Naive thymus-derived CD4-positive, alpha-beta T cell (primary cell): ENCODE results near the gene KRT81. TPM values are rescaled to one million over a fixed set of nuclear protein-coding genes. Genes with fewer than 3 reads are reported as not detected.
"Not testable (repeated sequence)": the region's sequence is repeated elsewhere in the genome, so short reads cannot be mapped to it uniquely, and the experiment has no call there.

Source experiments
- ATAC-seq: fragments of 150-1000 bp; cut with Tn5 transposase; 2 replicates; pipeline ENCODE4 v1.10.0; 2021; ENCODE audit warnings: mild to moderate bottlenecking, moderate library complexity
- CTCF ChIA-PET: fragments of 350-600 bp; sonication (Branson Sonifier 250); formaldehyde crosslinking; loops from one replicate; lab custom pipeline; 2021; ENCODE audit warnings: antibody characterized with exemption; lab: Charles Lee
- POLR2A ChIA-PET: fragments of 350-600 bp; sonication (Branson Sonifier 250); formaldehyde crosslinking; loops from one replicate; lab custom pipeline; 2021; ENCODE audit warnings: antibody characterized with exemption, inconsistent platforms; lab: Charles Lee
- DNase-seq, 9 donors: peaks; one replicate each; pipeline versions ENCODE4 v3.0.0 to v3.0.0-alpha.2; 2020 to 2022; ENCODE audit warnings: mixed read lengths in 1 of 9
- H3K27ac ChIP-seq: one replicate; pipeline ENCODE4 v1.7.0; 2013; ENCODE audit warnings: mild to moderate bottlenecking, low read depth, low read length, moderate library complexity
- H3K27me3 ChIP-seq, 2 donors: one replicate each; pipeline ENCODE4 v1.7.0; 2013; ENCODE audit warnings: low read length in 2 of 2, mild to moderate bottlenecking in 2 of 2, moderate library complexity in 2 of 2; ENCODE audit not compliant: control insufficient read depth in 2 of 2, insufficient read depth in 2 of 2
- H3K36me3 ChIP-seq, 3 experiments: 1 replicate in 2 of 3; 2 replicates in 1 of 3; pipeline ENCODE4 v1.7.0; 2013; ENCODE audit warnings: low read length in 3 of 3, mild to moderate bottlenecking in 3 of 3, moderate library complexity in 1 of 3; ENCODE audit not compliant: insufficient read depth in 3 of 3, control insufficient read depth in 2 of 3
- H3K4me1 ChIP-seq, 2 donors: one replicate each; pipeline ENCODE4 v1.7.0; 2013; ENCODE audit warnings: low read length in 2 of 2, mild to moderate bottlenecking in 2 of 2, moderate library complexity in 1 of 2; ENCODE audit not compliant: control insufficient read depth in 2 of 2, insufficient read depth in 2 of 2
- H3K4me3 ChIP-seq: 2 replicates; pipeline ENCODE4 v1.7.0; 2013; ENCODE audit warnings: mild to moderate bottlenecking, low read length
- H3K9me3 ChIP-seq, 3 experiments: 1 replicate in 2 of 3; 2 replicates in 1 of 3; pipeline ENCODE4 v1.7.0; 2013; ENCODE audit warnings: low read length in 3 of 3; ENCODE audit not compliant: control insufficient read depth in 2 of 3
- H3K27ac Mint-ChIP-seq, 9 donors: one replicate each; pipeline ENCODE4 v1.8.0; 2020 to 2022; ENCODE audit warnings: mixed read lengths in 9 of 9, mild to moderate bottlenecking in 8 of 9, moderate library complexity in 5 of 9, inconsistent platforms in 2 of 9
- H3K27me3 Mint-ChIP-seq, 5 donors: one replicate each; pipeline ENCODE4 v1.8.0; 2021 to 2022; ENCODE audit warnings: mixed read lengths in 5 of 5, mild to moderate bottlenecking in 1 of 5
- H3K36me3 Mint-ChIP-seq, 5 donors: one replicate each; pipeline ENCODE4 v1.8.0; 2020 to 2022; ENCODE audit warnings: mixed read lengths in 5 of 5, mild to moderate bottlenecking in 3 of 5, inconsistent platforms in 1 of 5
- H3K4me1 Mint-ChIP-seq, 7 donors: one replicate each; pipeline ENCODE4 v1.8.0; 2020 to 2022; ENCODE audit warnings: mixed read lengths in 7 of 7, mild to moderate bottlenecking in 3 of 7, inconsistent platforms in 1 of 7
- H3K4me3 Mint-ChIP-seq, 10 donors: one replicate each; pipeline ENCODE4 v1.8.0; 2020 to 2022; ENCODE audit warnings: mild to moderate bottlenecking in 10 of 10, mixed read lengths in 10 of 10, moderate library complexity in 6 of 10, inconsistent platforms in 2 of 10
- H3K9me3 Mint-ChIP-seq, 11 donors: one replicate each; pipeline ENCODE4 v1.8.0; 2020 to 2022; ENCODE audit warnings: mixed read lengths in 11 of 11, mild to moderate bottlenecking in 4 of 11, inconsistent platforms in 1 of 11, moderate library complexity in 1 of 11
- intact Hi-C, 2 donors: fragments of 100-400 bp; cut with micrococcal nuclease; formaldehyde crosslinking; loops; one replicate each; pipeline ENCODE4 v1.15.1; 2023
- polyA plus RNA-seq, 2 donors: library from polyadenylated mRNA; unstranded; fragments of 300-500 nt; fragmentation: Illumina TruSeq; gene quantifications; one replicate each; pipeline ENCODE4 v1.2.3, GENCODE V29; 2021
- total RNA-seq, 6 experiments: library from RNA in 5 of 6; stranded (reverse) in 5 of 6; gene quantifications; 1 replicate in 5 of 6; 2 replicates in 1 of 6; pipeline ENCODE4 v1.2.3 and lab custom pipeline; 2021 to 2026

Gene KRT81
- total and polyA plus RNA-seq, 7 experiments from 2014 or later: 0.15 to 0.21 TPM; not detected in 5

- POLR2A ChIA-PET: no interaction called here
- Mint-ChIP-seq H3K4me3 (peak overlapping the region in 8 of 10 donors; percentile 8 to 78 (median 51)), H3K27ac (no peak overlapping the region), H3K27me3 (peaks cover 39 to 78% (median 53%) of the 10 kb centered on the region in 5 donors), H3K36me3 (peaks cover 0 to 5% (median 0%) of the 10 kb centered on the region in 5 donors), H3K4me1 (peaks cover 11 to 31% (median 15%) of the 10 kb centered on the region in 7 donors), H3K9me3 (no peaks in the 10 kb centered on the region)
- no peaks in the 10 kb centered on the region for H3K4me1 ChIP-seq
- DNase-seq (no peak), ATAC-seq (no peak)
- H3K27me3 ChIP-seq: peaks cover 0 to 2% of the 10 kb centered on the region in 2 donors
- H3K9me3 ChIP-seq: no peaks in the 10 kb centered on the region
- intact Hi-C loops: no loop called here
- H3K27ac ChIP-seq: no peak overlapping the region
- CTCF ChIA-PET: interaction anchor here (1.6 kb wide), 1 partner anchor 31 kb away, joined by 4 read pairs; no protein-coding TSS in a partner anchor
- H3K36me3 ChIP-seq: no peaks in the 10 kb centered on the region
- H3K4me3 ChIP-seq: no peak overlapping the region
Observed at GRCh38 chr12:52308806-52309425, 17.6 kb upstream of the KRT81 start.

GRCh38 chr12:52307836-52308805 is 16.8 kb upstream of the KRT81 start:
- peaks cover 0 to 2% of the 10 kb centered on the region in 2 donors for H3K27me3 ChIP-seq
- H3K4me1 ChIP-seq: no peaks in the 10 kb centered on the region
- ChIA-PET CTCF (interaction anchor here (1.6 kb wide), 1 partner anchor 30 kb away, joined by 4 read pairs; no protein-coding TSS in a partner anchor), POLR2A (no interaction called here)
- ATAC-seq: peak; percentile 74
- Mint-ChIP-seq H3K36me3 (peaks cover 0 to 5% (median 0%) of the 10 kb centered on the region in 5 donors), H3K27me3 (peaks cover 39 to 73% (median 53%) of the 10 kb centered on the region in 5 donors), H3K9me3 (no peaks in the 10 kb centered on the region), H3K27ac (no peak overlapping the region), H3K4me3 (peak overlapping the region in 9 of 10 donors; percentile 8 to 78 (median 55)), H3K4me1 (peaks cover 11 to 31% (median 15%) of the 10 kb centered on the region in 7 donors)
- H3K36me3 ChIP-seq: no peaks in the 10 kb centered on the region
- intact Hi-C loops: no loop called here
- H3K4me3 ChIP-seq: no peak overlapping the region
- H3K9me3 ChIP-seq: no peaks in the 10 kb centered on the region
- peak in 3 of 9 donors; percentile 14 to 60 (median 25) for DNase-seq
- no peak overlapping the region for H3K27ac ChIP-seq

- Mint-ChIP-seq H3K4me3 (no peak overlapping the region), H3K9me3 (no peaks in the 10 kb centered on the region), H3K27me3 (peaks cover 29 to 61% (median 41%) of the 10 kb centered on the region in 5 donors), H3K4me1 (peaks cover 11 to 31% (median 15%) of the 10 kb centered on the region in 7 donors), H3K27ac (no peak overlapping the region), H3K36me3 (peaks cover 0 to 5% (median 0%) of the 10 kb centered on the region in 5 donors)
- ChIA-PET CTCF (interaction anchor here (0.6 kb wide), 1 partner anchor 27 kb away, joined by 3 read pairs; no protein-coding TSS in a partner anchor), POLR2A (no interaction called here)
- Histone ChIP-seq H3K4me3 (no peak overlapping the region), H3K27ac (no peak overlapping the region), H3K36me3 (no peaks in the 10 kb centered on the region), H3K27me3 (peaks cover 0 to 2% of the 10 kb centered on the region in 2 donors), H3K9me3 (no peaks in the 10 kb centered on the region), H3K4me1 (no peaks in the 10 kb centered on the region)
- DNase-seq (no peak), ATAC-seq (no peak)
- intact Hi-C loops: no loop called here
Observed at GRCh38 chr12:52306731-52307130, 15.4 kb upstream of the KRT81 start.

GRCh38 chr12:52305921-52306705 is 14.8 kb upstream of the KRT81 start:
- intact Hi-C loops: no loop called here
- CTCF ChIA-PET: no interaction called here
- Histone ChIP-seq H3K4me3 (no peak overlapping the region), H3K36me3 (no peaks in the 10 kb centered on the region), H3K4me1 (no peaks in the 10 kb centered on the region), H3K27me3 (peaks cover 0 to 2% of the 10 kb centered on the region in 2 donors), H3K27ac (no peak overlapping the region), H3K9me3 (no peaks in the 10 kb centered on the region)
- Mint-ChIP-seq H3K4me1 (peaks cover 11 to 31% (median 15%) of the 10 kb centered on the region in 7 donors), H3K36me3 (peaks cover 0 to 5% (median 0%) of the 10 kb centered on the region in 5 donors), H3K27me3 (peaks cover 29 to 56% (median 36%) of the 10 kb centered on the region in 5 donors), H3K4me3 (no peak overlapping the region), H3K9me3 (no peaks in the 10 kb centered on the region), H3K27ac (no peak overlapping the region)
- no peak for ATAC-seq
- POLR2A ChIA-PET: no interaction called here
- no peak for DNase-seq

- POLR2A ChIA-PET, H3K4me1 ChIP-seq, CTCF ChIA-PET, H3K4me3 ChIP-seq, intact Hi-C loops, H3K27me3 ChIP-seq, H3K27ac Mint-ChIP-seq, H3K9me3 Mint-ChIP-seq, H3K9me3 ChIP-seq, DNase-seq, H3K36me3 ChIP-seq, H3K27ac ChIP-seq, H3K36me3 Mint-ChIP-seq: not testable (repeated sequence)
- ATAC-seq: peak; percentile 74
- H3K4me1 Mint-ChIP-seq: peaks cover 11 to 31% (median 17%) of the 10 kb centered on the region in 7 donors
- H3K4me3 Mint-ChIP-seq: peak overlapping the region in 3 of 10 donors; percentile 29 to 49 (median 29)
- peaks cover 26 to 46% (median 34%) of the 10 kb centered on the region in 5 donors for H3K27me3 Mint-ChIP-seq
Observed at GRCh38 chr12:52304941-52305411, 13.6 kb upstream of the KRT81 start.
